GM21367 (cell line): ENCODE data around the gene ITPR1.
"Not testable (repeated sequence)": the region's sequence is repeated elsewhere in the genome, so short reads cannot be mapped to it uniquely, and the experiment has no call there.

Experiments
- ATAC-seq: cut with Tn5 transposase; IDR thresholded peaks from one replicate; pipeline ENCODE4 v1.9.1; 2021; ENCODE audit not compliant: unreplicated experiment

Gene ITPR1

DNA sequence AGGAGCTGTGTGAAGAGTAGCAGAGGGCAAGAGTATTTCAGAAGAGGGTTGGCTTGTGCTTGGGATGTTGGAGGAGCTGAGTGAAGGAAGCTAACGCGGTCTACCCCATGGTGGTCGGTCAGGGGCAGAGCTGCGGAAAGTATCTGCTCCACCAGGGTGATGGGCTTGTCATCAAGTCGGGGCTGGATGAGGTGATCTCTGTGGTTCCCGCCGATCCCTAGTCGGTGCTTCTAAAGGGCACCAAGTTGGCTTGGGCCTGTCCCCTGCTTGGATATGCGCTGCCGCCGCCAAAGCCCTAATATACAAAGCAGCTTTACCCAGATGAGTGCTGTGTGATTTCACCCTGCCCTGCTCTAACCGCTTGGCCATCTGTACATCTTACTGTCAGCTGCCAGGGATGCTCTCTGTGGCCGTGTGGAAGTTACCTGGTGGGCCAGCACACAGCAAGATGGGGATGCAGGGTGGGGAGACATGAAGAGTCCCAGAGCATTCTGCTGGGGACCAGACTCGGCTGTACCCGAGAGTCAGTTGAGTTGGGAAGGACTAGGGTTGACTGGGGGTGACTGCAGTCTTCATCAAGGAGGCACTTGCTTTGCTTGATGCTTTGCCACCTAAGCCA, 260.0 kb downstream of the ITPR1 start:
- peak; percentile 19 for ATAC-seq

DNA sequence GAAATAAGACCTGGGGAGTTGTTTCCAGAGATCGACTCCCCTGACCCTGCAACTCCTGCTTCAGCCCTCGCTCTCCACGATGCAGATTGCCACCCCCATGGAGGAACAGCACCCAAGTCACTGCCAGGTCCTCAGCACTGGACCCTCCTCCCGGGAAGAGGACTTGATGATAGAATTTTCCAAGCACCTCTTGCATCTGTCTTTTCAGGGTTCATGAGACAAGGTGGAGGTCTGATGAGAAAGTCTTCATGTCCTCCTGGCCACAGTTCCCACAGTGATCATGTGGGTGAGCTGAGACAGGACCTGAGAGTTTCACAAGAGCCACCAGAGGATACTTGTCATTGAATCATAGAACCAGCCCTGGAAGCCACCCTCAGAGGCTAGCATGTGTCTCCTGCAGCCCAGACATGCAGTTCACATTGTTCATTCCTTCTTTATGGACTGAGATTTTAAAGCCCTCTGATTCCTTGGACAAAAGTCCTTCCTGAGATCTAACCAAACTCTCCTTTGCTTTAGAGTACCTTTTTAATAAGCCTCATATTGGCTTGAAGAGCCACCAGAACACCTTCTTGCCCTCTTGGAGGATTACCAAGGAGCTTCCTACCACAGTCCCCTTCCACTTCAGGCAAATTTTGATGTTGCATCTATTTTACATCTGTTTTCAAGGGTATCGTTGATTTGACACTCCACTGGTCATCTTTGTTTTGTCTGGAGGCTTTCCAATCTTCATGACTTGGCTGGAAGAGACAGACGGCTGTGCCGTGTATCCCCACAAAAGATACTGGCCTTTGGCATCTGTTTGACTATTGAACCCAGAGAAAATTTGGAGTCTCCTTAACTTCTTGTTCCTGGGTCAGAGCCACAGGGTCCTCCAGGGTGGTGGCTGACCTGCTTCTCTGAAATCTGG, 261.3 kb downstream of the ITPR1 start:
- ATAC-seq: peak; percentile 75

DNA sequence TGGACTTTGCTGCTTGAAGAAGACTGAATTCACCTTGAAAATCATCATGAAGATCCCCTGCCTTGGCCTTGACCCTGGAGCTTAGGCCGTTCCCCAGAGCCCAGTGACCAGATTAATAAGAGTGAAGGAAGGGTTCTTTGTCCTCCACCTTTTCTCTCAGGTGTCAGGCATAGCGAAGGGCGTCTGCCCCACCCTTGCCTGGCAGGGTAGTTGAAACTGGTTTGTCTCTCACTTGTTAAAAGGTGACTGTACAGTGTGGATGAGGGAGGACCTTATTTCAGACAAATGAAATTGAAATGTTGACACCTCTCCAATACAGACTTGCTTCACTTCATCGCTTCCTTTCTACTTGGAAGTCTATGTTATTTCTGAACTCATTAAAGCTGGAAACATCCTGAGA, 262.4 kb downstream of the ITPR1 start:
- no peak for ATAC-seq

DNA sequence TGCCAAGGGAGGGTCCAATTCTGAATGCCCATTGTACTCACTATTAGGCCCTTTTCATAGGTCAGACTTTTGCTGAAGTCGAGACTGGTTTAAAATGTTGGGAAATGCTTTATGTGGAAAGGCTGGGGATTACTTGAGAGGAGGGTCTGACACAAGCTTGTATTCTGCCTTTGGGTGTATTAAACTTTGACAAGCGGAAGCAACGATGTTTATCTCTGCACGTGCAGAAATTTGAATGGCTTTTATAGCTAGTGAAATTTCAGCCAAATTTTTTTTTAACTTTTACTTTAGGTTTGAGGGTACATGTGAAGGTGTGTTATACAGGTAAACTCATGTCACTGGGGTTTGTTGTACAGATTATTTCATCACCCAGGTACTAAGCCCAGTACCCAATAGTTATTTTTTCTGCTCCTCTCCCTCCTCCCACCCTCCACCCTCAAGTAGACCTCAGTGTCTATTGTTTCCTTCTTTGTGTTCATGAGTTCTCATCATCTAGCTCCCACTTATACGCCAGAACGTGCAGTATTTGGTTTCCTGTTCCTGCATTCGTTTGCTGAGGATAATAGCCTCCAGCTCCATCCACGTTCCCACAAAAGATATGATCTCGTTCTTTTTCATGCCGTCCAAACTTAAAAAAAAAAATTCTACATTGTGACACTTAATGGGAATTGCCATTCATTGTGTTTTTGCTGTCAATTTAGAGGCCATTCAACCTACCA, 263.1 kb downstream of the ITPR1 start:
- no peak for ATAC-seq

DNA sequence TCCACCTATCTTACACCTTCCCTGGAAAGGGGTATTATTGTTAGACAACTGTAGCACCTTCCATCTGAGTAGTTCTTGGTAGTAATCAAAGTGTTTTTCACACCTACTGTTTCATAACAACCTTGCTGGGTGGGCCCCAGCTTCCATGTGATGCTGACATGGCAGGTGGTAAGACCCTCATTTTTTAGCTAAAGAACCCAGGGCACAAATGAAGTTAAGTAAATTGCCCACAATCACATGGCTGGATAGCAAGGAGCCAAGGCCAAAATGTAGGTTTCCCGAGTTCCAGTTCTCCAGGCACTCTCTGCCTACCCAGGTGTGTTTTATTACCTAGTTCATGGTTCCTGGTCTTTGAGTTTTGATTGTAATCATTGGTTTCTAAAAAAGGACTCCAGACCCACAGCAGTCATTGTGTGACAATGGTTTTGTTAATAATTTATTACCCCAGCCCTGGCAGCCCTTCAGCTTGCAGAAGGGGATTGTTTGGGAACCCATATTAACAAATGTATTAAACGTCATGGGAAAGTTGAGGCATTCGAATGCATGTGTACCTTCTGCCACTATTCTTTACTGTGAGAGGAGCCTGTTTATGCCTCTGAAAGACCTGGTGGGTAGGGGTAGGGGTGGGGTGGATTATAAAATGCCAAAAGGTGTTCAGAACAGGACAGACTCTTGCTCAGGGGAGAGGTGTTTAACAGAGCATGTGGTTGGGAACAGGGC, 263.9 kb downstream of the ITPR1 start:
- ATAC-seq: no peak

DNA sequence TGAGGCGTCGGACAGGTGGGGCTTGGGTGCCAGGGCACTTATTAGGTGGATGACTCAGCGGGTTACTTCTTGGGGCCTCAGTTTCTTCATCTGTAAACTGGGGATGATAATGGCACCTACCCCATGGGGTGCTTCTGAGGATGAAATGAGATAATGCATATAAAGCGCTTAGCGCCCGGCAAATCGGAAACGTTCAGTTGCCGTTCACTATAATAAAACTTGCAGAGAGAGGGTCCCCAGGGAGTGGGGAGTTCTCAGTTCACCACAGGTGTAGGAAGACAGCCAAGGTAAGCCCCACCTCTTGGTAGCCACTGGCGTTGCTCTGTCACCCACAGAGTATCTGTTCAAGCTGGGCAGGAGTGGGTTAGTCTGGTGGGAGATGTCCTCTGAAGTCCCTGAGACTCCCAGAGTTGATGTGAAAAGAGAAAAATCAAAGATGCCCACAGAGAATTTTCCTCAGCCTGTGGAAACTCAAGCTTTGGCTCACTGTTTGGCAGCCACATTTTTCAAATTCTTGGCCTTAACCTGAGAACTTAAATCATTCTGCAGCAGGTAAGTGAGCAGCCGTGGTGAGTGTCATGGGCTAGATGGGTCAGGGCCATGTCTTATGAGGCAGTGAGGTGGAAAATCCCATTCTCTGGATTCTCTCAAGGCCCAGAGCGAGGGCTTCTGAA, 264.6 kb downstream of the ITPR1 start:
- ATAC-seq: no peak

DNA sequence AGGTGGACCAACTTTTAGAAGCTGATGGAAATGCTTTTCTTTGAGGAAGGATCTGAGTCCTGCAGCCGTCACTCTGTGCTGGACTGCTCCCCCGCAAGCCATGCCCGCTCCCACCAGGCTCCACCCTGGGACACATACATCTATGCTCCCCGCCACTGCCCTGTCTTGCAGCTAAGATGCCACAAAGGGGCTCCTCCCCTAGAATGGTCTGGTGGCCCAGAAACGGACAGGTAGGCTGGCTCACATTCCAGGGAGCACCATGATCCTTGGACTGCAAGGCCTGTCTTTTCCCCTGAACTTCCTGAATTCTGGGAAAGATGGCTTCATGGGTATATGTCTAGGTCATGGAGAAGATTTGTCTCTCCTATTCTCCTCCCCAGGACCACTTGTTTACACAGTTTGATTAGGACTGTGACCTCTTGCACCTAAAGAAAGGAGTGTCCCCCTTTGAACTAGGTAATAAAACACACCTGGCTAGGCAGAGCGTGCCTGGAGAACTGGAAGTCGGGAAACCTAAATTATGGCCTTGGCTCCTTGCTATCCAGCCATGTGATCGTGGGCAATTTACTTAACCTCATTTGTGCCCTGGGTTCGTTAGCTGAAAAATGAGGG, 265.2 kb downstream of the ITPR1 start:
- ATAC-seq: no peak

DNA sequence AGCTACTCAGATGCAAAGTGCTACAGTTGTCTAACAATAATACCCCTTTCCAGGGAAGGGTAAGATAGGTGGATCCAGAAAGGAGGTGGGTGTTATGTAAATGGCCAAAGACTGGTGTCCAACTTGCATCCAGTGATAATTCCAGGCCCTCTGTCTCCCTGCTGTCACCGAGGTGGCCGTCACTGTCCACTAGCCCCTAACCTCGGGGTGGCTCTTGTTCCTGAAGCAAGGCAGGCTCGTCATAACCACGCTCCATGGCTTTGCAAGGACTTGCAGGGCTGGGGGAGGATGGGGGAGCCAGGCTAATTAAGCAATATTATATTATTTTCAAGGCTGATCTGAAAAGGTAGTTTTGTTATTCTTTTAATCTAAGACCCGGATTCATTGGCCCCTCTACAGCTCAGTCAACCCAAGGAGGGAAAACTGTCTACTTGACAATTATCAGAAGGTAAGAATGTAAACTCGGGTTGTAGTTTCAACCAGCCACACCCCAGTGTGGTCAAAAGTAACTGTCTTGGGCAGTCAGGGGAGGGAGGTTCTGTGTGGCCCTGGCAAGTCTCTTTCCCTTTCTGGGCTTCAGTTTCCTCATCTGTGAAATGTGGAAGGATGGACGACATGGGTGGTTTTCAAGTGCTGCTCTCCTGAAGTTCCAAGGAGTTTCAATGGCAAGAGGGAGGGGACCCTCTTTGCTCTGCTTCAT, 266.0 kb downstream of the ITPR1 start:
- ATAC-seq: no peak

DNA sequence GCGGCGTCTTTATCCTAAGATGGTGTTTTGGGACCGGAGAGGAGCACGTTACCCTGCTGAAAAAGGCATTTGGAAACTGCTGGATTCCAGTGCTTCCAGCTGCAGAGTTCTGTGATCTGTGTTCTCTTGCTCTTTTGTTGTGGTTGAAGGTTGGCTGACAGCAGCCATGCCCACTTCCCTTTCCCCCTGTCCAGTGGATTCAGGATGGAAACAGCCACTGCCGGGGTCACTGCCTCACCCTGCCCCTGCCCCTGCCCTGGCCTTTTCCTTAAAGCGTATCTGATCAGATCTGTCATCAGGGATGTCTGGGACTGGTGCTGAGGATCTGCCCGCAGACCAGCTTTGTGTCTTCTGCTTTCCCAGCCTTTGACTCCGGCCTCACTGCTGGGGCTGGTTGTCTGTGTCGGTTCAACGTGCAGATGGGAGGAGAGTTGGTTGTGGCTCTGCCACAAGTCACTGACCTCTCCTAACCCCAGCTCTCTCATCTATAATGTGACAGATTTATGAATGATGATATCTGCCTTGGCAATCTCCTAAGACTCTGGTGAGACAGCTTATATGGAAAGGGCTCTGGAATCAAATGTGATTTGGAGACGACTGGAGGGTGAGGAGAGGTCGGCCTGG, 266.7 kb downstream of the ITPR1 start:
- no peak for ATAC-seq

DNA sequence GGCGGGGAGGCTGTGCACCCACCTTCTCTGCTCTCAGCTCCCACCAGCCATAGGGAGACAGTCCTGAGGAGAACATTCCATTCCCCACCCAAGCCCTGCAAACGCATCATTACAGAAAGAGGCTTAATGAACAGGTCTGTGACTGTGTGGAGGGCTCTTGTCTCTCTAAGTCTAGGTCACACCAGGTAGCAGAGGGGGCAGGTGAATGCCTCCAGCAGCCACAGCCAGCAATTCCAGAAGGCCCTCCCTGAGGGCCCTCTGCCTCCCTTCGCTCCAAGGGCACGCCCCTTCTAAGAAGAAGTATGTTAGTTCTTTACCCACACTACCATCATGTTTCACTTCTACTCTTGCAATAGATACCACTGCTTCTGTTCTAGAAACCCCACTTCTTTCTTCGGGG, 268.6 kb downstream of the ITPR1 start:
- ATAC-seq: no peak

DNA sequence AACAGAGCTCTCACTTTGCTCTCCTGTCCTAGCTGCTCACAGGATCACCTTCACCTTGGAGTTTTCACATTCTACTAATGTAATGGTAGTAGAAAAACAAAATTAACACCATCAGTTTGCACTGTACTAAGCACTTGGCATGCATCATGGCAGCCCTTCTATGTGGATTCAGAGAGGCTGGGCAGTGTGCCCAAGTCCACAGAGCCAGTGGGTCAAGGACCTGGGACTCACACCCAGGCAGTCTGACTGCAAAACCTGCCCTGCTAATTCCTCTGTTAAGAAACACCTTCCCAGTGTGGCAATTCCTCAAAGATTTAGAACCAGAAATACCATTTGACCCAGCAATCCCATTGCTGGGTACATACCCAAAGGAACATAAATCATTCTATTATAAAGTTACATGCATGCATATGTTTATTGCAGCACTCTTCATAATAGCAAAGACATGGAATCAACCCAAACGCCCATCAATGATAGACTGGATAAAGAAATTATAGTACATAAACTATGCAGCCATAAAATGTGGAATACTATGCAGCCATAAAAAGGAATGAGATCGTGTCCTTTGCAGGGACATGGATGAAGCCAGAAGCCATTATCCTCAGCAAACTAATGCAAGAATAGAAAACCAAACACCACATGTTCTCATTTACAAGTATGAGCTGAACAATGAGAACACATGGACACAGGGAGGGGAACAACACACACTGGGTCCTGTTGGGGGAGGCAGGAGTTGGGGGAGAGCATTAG, 269.5 kb downstream of the ITPR1 start:
- ATAC-seq: not testable (repeated sequence)

DNA sequence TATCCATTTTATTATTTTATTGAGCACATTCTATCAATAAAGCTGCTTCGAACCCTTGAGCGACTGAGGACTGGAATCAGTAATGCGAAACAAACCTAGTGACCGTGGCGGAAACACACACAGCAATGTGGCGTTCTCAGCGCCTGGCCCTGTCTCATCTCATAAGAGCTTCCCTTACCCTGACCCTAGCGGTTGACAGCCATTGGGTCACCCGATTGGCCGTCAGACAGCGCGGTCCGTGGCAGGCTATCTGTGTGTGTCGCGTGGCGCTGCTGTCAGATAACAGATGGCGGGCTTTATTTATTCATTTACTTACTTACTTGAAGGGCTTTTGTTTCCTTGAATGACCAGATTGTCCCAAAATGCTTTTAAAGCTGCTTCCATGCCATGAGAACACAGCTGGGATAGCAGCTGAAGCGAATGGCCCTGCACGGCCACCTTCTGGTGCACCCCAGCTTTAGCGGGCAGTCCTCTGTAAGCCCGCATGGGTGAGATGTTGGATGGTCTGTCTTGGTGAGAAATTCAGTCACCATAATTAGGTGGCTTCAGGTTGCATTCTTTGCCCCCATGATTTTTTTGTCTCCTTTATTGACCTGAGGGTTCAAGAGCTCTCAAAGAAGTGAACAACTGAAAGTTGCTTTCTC, 270.6 kb downstream of the ITPR1 start:
- ATAC-seq: no peak

DNA sequence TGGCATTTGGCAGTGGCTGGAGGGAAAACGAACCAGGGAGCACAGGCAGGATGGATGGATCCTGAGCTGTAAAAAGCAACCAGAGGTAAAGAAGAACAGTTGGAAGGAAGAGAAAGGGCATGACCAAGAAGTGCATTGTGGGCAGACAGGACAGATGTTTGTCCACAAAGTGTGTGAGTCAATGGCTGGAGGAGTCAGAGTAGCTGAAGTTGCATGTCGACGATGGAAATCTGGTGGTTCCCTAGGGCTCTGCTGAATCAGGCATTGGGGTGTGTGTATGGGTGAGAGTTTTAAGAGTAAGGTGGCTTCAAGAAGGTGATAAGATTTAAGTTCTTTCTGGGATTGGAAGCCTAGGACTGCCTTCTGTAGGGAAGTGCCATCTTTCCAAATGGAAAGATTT, 272.1 kb downstream of the ITPR1 start:
- no peak for ATAC-seq

DNA sequence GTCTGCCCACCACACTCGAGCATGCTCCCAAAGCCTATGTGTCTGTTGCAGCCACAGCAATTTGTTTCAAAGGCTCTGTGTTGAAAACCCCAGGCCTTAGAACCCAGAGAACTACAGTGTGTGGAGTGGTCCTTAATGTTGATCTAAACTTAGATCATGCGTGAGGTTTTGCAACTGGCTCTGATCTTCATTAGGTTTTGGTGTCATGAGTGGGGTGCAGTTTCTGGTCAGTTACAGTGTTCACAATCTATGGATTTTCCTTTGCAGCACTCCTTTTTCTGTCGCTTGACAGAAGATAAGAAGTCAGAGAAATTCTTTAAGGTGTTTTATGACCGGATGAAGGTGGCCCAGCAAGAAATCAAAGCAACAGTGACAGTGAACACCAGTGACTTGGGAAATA, 273.1 kb downstream of the ITPR1 start:
- no peak for ATAC-seq

DNA sequence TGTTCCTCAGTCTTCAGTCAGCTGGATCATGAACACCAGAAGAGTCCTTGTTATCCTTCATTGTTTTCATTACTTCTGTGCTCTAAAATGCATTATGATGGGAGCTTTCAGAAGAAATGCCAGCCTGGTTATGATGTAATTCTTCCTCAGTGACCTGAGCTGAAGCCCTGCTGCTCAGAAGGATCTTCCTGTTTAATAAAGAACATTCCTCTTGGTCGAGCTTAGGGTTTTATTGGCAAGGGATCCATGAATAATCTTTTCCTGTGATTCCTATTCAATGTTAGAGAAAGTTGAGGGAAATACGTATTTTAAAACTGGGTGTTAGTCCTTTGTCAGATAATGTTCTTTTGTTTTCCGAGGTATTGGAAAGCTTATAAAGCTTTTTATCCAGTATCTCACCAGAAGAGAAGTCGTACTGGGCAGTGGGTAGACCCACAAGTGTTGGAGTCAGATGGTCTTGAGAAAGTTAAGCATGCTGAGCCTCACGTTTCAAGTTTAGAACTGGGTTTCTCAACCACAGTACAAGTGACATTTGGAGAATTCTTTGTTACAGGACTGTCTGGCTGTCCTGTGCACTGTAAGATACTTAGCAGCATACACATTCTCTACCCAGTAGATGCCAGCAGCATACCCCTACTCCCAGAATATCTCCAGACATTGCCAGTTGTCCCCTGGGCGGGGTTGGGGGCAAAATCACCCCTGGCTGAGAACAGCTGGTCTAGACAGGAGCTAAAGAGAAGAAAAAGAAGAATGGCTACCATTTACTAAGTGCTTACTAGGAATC, 273.8 kb downstream of the ITPR1 start:
- ATAC-seq: no peak

DNA sequence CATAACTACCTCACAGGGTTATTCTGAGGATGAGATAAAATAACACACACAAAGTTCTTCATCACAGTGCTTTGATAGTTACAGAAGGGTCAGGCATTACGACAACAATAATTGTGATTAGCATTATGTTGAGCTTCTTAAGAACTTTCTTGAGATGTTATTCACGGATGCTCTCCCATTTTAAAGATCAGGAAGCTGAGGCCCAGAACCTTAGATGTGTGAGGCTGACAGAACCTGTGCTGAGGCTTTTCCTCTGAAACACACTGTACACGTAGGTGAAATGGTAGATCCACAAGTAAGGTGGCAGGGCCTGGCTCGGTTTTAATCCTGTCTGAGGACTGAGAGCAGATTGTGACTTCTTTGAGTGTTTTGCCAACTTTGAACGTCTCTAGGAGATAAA, 274.9 kb downstream of the ITPR1 start:
- ATAC-seq: no peak

DNA sequence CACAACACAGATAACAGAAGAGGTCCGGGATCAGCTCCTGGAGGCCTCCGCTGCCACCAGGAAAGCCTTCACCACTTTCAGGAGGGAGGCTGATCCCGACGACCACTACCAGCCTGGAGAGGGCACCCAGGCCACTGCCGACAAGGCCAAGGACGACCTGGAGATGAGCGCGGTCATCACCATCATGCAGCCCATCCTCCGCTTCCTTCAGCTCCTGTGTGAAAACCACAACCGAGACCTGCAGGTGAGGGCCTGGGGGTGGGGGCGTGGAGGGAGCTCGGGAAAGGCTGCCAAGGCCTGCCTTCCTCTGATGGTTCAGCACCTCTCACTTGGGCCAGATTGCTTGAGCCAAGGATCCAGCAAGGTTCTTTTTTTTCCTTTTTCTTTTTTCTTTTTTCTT, 275.4 kb downstream of the ITPR1 start:
- no peak for ATAC-seq
